NCI-H128 (cell line): Measurements from ENCODE around the gene FADS2.

Experiments used
- DNase-seq: peaks from one replicate; lab custom pipeline; 2025; ENCODE audit not compliant: unreplicated experiment; lab: John Stamatoyannopoulos, UW

Gene FADS2

GRCh38 chr11:61817471-61818202 lies 10.5 kb upstream of the FADS2 start:
- no peak for DNase-seq

GRCh38 chr11:61820174-61820573 lies 7.9 kb upstream of the FADS2 start:
- no peak for DNase-seq

- no peak for DNase-seq
Observed at GRCh38 chr11:61826930-61827570, 1.1 kb upstream of the FADS2 start.

DNA sequence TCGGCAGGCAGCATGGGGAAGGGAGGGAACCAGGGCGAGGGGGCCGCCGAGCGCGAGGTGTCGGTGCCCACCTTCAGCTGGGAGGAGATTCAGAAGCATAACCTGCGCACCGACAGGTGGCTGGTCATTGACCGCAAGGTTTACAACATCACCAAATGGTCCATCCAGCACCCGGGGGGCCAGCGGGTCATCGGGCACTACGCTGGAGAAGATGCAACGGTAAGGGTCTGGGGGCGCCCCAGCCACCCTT lies 204 bp downstream of the FADS2 start:
- DNase-seq = no peak

DNA sequence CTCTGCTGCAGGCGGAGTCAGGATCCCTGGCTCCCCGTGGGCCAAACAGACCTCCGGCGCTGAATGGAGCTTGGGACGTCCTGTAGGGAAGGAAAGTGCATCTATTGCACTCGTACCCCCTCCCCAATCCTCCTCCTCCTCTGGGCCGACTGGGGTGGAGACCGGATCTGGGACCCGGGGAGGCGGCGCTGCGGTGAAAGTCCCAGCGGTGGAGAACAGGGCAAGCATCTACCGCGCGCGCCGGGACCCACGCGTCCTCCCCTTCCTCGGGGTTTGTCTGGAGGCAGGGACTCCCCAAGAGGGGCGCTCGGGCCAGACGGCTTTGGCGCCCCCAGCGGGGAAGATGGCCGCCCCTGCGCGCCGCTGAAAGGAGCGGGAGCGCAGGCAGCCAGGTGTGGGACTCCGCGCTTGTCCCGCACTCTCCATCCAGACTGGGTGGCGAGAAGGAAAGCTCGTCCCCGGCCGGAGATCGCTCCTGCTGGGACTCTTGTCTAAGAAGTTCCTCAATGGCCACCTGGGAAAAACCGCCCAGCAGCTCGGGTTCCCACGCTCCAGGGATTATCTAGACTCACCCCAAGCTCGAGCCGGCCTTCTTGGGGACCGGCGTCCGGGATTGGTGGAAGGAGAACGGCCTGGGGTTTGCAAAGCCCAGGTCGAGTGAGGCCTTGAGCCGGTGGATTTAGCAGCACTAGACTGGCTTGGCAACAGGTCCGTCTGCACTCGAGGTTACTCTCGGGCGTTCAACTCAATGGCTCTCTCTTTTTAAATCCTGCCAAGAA lies 718 bp downstream of the FADS2 start:
- DNase-seq = peak; percentile 24

- no peak for DNase-seq
Observed at GRCh38 chr11:61829806-61830205, 1.7 kb downstream of the FADS2 start.

GRCh38 chr11:61830237-61831105 lies 2.4 kb downstream of the FADS2 start:
- DNase-seq = no peak

GRCh38 chr11:61832207-61832606 lies 4.1 kb downstream of the FADS2 start:
- no peak for DNase-seq

GRCh38 chr11:61832754-61833153 lies 4.7 kb downstream of the FADS2 start:
- no peak for DNase-seq

- no peak for DNase-seq
Observed at GRCh38 chr11:61833471-61833870, 5.4 kb downstream of the FADS2 start.

DNA sequence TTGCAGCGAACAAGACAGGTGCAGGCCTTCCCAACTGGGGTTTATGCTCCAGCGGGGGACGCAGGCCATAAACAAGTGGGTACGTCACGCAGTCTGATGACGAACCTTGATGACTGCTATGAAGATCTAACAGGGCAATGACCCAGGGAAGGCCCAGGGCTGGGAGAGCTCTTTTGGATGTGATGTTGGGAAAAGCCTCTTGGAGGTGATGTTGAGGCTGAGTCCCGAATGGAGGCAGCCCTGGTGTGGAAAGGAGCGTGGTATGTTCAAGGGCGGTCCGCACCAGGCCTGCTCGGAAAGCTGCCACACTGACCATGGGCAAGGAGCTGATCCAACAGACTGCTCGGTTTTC lies 5.8 kb downstream of the FADS2 start:
- no peak for DNase-seq

DNA sequence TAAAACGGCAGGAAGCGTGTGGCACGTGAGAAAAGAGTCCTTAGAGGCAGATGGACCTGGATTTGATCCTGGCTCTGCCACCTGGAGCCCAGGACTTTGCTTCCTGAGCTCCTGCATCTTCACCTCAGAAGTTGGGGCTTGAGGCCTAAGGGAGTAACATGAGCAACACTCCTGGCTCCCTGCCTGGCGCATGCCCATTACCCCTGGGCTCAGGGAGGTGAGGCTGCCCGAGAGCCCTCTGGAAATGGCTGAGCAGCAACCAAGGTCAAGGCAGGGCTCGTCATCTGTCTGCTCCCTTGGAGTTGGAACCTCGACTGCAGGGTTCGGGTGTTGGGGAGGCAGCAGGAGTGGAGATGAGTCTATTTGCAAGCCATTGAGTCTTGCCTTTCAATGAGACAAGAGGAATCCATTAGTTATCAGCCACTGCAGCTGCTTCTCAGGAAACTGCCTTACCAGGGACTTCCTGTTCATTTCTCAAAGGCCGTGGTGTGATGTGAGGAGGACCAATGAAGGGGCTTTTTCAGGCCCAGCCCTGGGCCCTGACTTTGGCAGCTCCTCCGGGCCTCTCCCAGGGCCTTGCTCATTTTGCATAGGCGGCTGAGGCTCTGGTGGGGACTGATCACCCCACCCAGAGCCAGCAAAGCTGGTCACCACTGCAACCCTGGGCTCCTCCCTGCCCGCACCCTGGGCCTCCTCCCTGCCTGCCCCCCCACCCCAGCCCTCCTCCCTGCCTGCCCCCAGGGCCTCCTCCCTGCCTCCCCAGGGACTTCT lies 6.4 kb downstream of the FADS2 start:
- no peak for DNase-seq

DNA sequence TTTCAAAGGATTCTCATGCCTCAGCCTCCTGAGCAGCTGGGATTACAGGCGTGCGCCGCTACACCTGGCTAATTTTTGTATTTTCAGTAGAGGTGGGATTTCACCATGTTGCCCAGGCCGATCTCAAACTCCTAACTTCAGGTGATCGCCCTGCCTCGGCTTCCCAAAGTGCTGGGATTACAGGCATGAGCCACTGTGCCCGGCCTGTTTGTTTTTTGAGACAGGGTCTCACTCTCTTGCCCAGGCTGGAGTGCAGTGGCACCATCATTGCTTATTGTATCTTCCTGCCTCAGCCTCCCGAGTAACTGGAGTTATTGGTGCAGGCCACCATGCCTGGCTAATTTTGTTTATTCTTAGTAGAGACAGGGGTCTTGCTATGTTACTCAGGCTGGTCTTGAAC lies 8.1 kb downstream of the FADS2 start:
- no peak for DNase-seq

- DNase-seq = no peak
Observed at GRCh38 chr11:61837411-61838005, 9.4 kb downstream of the FADS2 start.

- no peak for DNase-seq
Observed at GRCh38 chr11:61838501-61838900, 10.4 kb downstream of the FADS2 start.

DNA sequence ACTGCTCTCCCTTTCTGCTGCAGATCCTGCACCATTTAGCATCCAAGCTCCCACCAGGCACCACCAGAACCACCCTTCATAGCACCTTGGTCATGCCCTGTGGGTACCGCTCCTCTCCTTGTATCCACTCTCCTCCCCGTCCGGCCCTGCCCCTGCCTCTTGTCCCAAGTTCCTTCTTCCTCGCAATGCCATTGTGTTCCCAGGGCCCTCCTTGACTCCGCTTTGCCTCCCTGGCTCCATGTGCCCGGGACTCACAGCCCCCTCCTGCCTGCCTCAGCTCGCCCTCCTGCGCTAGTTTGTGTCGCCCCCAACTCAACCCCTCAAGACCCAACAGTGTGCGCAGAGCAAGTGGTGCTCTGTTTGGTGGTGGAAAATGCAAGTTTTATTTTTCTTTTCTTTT lies 10.8 kb downstream of the FADS2 start:
- DNase-seq = no peak

GRCh38 chr11:61839742-61840141 lies 11.6 kb downstream of the FADS2 start:
- no peak for DNase-seq

- DNase-seq = no peak
Observed at GRCh38 chr11:61840371-61840770, 12.3 kb downstream of the FADS2 start.

- DNase-seq = no peak
Observed at GRCh38 chr11:61841636-61842527, 13.8 kb downstream of the FADS2 start.

DNA sequence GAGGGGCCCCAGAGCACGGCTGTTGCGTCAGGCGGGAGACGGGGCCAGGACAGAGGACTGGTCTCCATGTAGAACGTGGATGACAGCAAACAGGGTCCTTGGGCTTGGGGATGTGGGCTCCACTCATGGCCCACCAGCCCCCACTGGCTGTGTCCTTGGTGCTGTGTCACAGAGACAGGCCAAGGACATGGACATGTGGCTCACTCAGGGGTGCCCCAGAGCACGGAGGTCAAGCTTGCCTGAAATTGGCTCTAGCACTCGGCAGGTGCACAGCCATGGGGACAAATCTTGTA lies 14.4 kb downstream of the FADS2 start:
- DNase-seq = no peak
